ENCODE data around the gene PANK1. TPM values are rescaled to one million over a fixed set of nuclear protein-coding genes. Genes with fewer than 3 reads are reported as not detected.

PANK1 gene
- total RNA-seq, 4 donors from 2014 or later, result 4.6 to 51.6 (median 36.1) TPM

GRCh38 chr10:89602919-89603318 is 42.1 kb downstream of the PANK1 start:
- H3K4me3 ChIP-seq, result no peak overlapping the region
- WGBS, 2 donors (ENCODE audit: low coverage in 1 of 2), result 71 to 77% methylated on average over 2 of the region's 2 CpGs
- no peaks in the 10 kb centered on the region for H3K27me3 ChIP-seq
- H3K36me3 ChIP-seq, result no peaks in the 10 kb centered on the region
- DNase-seq, result no peak
- no peaks in the 10 kb centered on the region for H3K9me3 ChIP-seq
- intact Hi-C loops (cut with DNase I; ENCODE audit: low total_unique reads), result no loop called here
- H3K27ac ChIP-seq, result no peak overlapping the region
- in situ Hi-C loops (cut with MboI; ENCODE audit: low pct_ligation_motif_present in 1 of 4, low pct_unique_long_range_greater_than_20kb in 1 of 4, low sequenced_read_pairs in 3 of 4), result no loop called here
- TF ChIP-seq POLR2AphosphoS5 (IDR thresholded peaks at IDR 0.05), result no peak
- TF ChIP-seq CTCF (IDR thresholded peaks at IDR 0.05), result no peak
- TF ChIP-seq POLR2A (IDR thresholded peaks at IDR 0.05), result no peak
- TF ChIP-seq EP300 (IDR thresholded peaks at IDR 0.05; ENCODE audit: low read depth), result no peak
- H3K4me1 ChIP-seq, result peaks cover 0 to 4% (median 0%) of the 10 kb centered on the region in 4 donors

- 97 to 100% methylated on average over 2 of the region's 2 CpGs for WGBS, 2 donors (ENCODE audit: low coverage in 1 of 2)
- intact Hi-C loops (cut with DNase I; ENCODE audit: low total_unique reads) (no loop called here), in situ Hi-C loops (cut with MboI; ENCODE audit: low pct_ligation_motif_present in 1 of 4, low pct_unique_long_range_greater_than_20kb in 1 of 4, low sequenced_read_pairs in 3 of 4) (no loop called here)
- Histone ChIP-seq H3K4me3 (no peak overlapping the region), H3K9me3 (no peaks in the 10 kb centered on the region), H3K27ac (no peak overlapping the region), H3K36me3 (no peaks in the 10 kb centered on the region), H3K4me1 (peaks cover 0 to 4% (median 0%) of the 10 kb centered on the region in 4 donors), H3K27me3 (no peaks in the 10 kb centered on the region)
- TF ChIP-seq CTCF (IDR thresholded peaks at IDR 0.05) (no peak), POLR2A (IDR thresholded peaks at IDR 0.05) (no peak), POLR2AphosphoS5 (IDR thresholded peaks at IDR 0.05) (no peak), EP300 (IDR thresholded peaks at IDR 0.05; ENCODE audit: low read depth) (no peak)
- no peak for DNase-seq
Observed at GRCh38 chr10:89601728-89602361, 43.2 kb downstream of the PANK1 start.

- Histone ChIP-seq H3K4me1 (peaks cover 0 to 4% (median 0%) of the 10 kb centered on the region in 4 donors), H3K27ac (no peak overlapping the region), H3K4me3 (no peak overlapping the region), H3K36me3 (no peaks in the 10 kb centered on the region), H3K9me3 (no peaks in the 10 kb centered on the region), H3K27me3 (no peaks in the 10 kb centered on the region)
- in situ Hi-C loops (cut with MboI; ENCODE audit: low pct_ligation_motif_present in 1 of 4, low pct_unique_long_range_greater_than_20kb in 1 of 4, low sequenced_read_pairs in 3 of 4), result no loop called here
- 70 to 90% methylated on average over 2 to 3 of the region's 3 CpGs for WGBS, 2 donors (ENCODE audit: low coverage in 1 of 2)
- intact Hi-C loops (cut with DNase I; ENCODE audit: low total_unique reads), result no loop called here
- DNase-seq, result no peak
- TF ChIP-seq EP300 (IDR thresholded peaks at IDR 0.05; ENCODE audit: low read depth) (no peak), CTCF (IDR thresholded peaks at IDR 0.05) (no peak), POLR2AphosphoS5 (IDR thresholded peaks at IDR 0.05) (no peak), POLR2A (IDR thresholded peaks at IDR 0.05) (no peak)
Observed at GRCh38 chr10:89600041-89600440, 45.0 kb downstream of the PANK1 start.

- Histone ChIP-seq H3K27me3 (no peaks in the 10 kb centered on the region), H3K4me1 (no peaks in the 10 kb centered on the region), H3K36me3 (peaks cover 0 to 7% (median 0%) of the 10 kb centered on the region in 4 donors), H3K4me3 (no peak overlapping the region), H3K27ac (no peak overlapping the region), H3K9me3 (no peaks in the 10 kb centered on the region)
- in situ Hi-C loops (cut with MboI; ENCODE audit: low pct_ligation_motif_present in 1 of 4, low pct_unique_long_range_greater_than_20kb in 1 of 4, low sequenced_read_pairs in 3 of 4), result no loop called here
- TF ChIP-seq POLR2A (IDR thresholded peaks at IDR 0.05), result no peak
- no peak for TF ChIP-seq EP300 (IDR thresholded peaks at IDR 0.05; ENCODE audit: low read depth)
- no peak for TF ChIP-seq CTCF (IDR thresholded peaks at IDR 0.05)
- no peak for TF ChIP-seq POLR2AphosphoS5 (IDR thresholded peaks at IDR 0.05)
- no peak for DNase-seq
- 92 to 93% methylated on average over 7 to 10 of the region's 10 CpGs for WGBS, 2 donors (ENCODE audit: low coverage in 1 of 2)
- intact Hi-C loops (cut with DNase I; ENCODE audit: low total_unique reads), result no loop called here
Observed at GRCh38 chr10:89593043-89593442, 52.0 kb downstream of the PANK1 start.

Data from transverse colon (tissue), 4 donors.